ENCODE results near the gene ST3GAL3. TPM values are rescaled to one million over a fixed set of nuclear protein-coding genes. Genes with fewer than 3 reads are reported as not detected.

ST3GAL3 gene
- total RNA-seq, 1 experiment from 2014 or later = 26.8 TPM

GRCh38 chr1:43673261-43673660, 34.1 kb upstream of the ST3GAL3 start:
- Histone ChIP-seq H3K4me1 (ENCODE audit: insufficient read depth, low read length, poor library complexity, severe bottlenecking) (no peaks in the 10 kb centered on the region), H3K27ac (ENCODE audit: low read depth, low read length, poor library complexity, severe bottlenecking) (no peak overlapping the region), H3K9me3 (ENCODE audit: low read depth, low read length, poor library complexity, severe bottlenecking) (no peaks in the 10 kb centered on the region), H3K4me3 (ENCODE audit: low read depth, low read length, poor library complexity, severe bottlenecking) (no peak overlapping the region), H3K27me3 (replicated peaks; ENCODE audit: insufficient read depth, low read depth, low read length, poor library complexity) (no peaks in the 10 kb centered on the region), H3K36me3 (ENCODE audit: insufficient read depth, low read length, poor library complexity, severe bottlenecking) (peaks cover 76% of the 10 kb centered on the region)
- BruUV-seq (replicated peaks) = no TSS peak
- CTCF ChIA-PET = no interaction called here
- intact Hi-C loops (cut with micrococcal nuclease; ENCODE audit: unreplicated experiment) = no loop called here
- TF ChIP-seq CTCF (conservative IDR thresholded peaks at IDR 0.05; ENCODE audit: low read depth, low read length) = no peak
- TF ChIP-seq EZH2 (IDR thresholded peaks at IDR 0.05; ENCODE audit: borderline replicate concordance, low read depth, low read length, poor library complexity, severe bottlenecking) = no peak
- POLR2A ChIA-PET (ENCODE audit: low non-redundant PET) = no interaction called here
- no peak for DNase-seq (ENCODE audit: low spot score)

- TF ChIP-seq CTCF (conservative IDR thresholded peaks at IDR 0.05; ENCODE audit: low read depth, low read length) (no peak), EZH2 (IDR thresholded peaks at IDR 0.05; ENCODE audit: borderline replicate concordance, low read depth, low read length, poor library complexity, severe bottlenecking) (no peak)
- BruUV-seq (replicated peaks) = no TSS peak
- H3K4me1 ChIP-seq (ENCODE audit: insufficient read depth, low read length, poor library complexity, severe bottlenecking) = no peaks in the 10 kb centered on the region
- no peak overlapping the region for H3K27ac ChIP-seq (ENCODE audit: low read depth, low read length, poor library complexity, severe bottlenecking)
- H3K9me3 ChIP-seq (ENCODE audit: low read depth, low read length, poor library complexity, severe bottlenecking) = no peaks in the 10 kb centered on the region
- ChIA-PET CTCF (no interaction called here), POLR2A (ENCODE audit: low non-redundant PET) (no interaction called here)
- peaks cover 55% of the 10 kb centered on the region for H3K36me3 ChIP-seq (ENCODE audit: insufficient read depth, low read length, poor library complexity, severe bottlenecking)
- no peaks in the 10 kb centered on the region for H3K27me3 ChIP-seq (replicated peaks; ENCODE audit: insufficient read depth, low read depth, low read length, poor library complexity)
- no peak for DNase-seq (ENCODE audit: low spot score)
- no peak overlapping the region for H3K4me3 ChIP-seq (ENCODE audit: low read depth, low read length, poor library complexity, severe bottlenecking)
- intact Hi-C loops (cut with micrococcal nuclease; ENCODE audit: unreplicated experiment) = no loop called here
Observed at GRCh38 chr1:43678940-43679339, 28.4 kb upstream of the ST3GAL3 start.

- Histone ChIP-seq H3K27me3 (replicated peaks; ENCODE audit: insufficient read depth, low read depth, low read length, poor library complexity) (no peaks in the 10 kb centered on the region), H3K9me3 (ENCODE audit: low read depth, low read length, poor library complexity, severe bottlenecking) (no peaks in the 10 kb centered on the region), H3K27ac (ENCODE audit: low read depth, low read length, poor library complexity, severe bottlenecking) (no peak overlapping the region), H3K36me3 (ENCODE audit: insufficient read depth, low read length, poor library complexity, severe bottlenecking) (peaks cover 72% of the 10 kb centered on the region), H3K4me3 (ENCODE audit: low read depth, low read length, poor library complexity, severe bottlenecking) (no peak overlapping the region), H3K4me1 (ENCODE audit: insufficient read depth, low read length, poor library complexity, severe bottlenecking) (no peaks in the 10 kb centered on the region)
- ChIA-PET POLR2A (ENCODE audit: low non-redundant PET) (no interaction called here), CTCF (no interaction called here)
- intact Hi-C loops (cut with micrococcal nuclease; ENCODE audit: unreplicated experiment) = no loop called here
- TF ChIP-seq CTCF (conservative IDR thresholded peaks at IDR 0.05; ENCODE audit: low read depth, low read length) (no peak), EZH2 (IDR thresholded peaks at IDR 0.05; ENCODE audit: borderline replicate concordance, low read depth, low read length, poor library complexity, severe bottlenecking) (no peak)
- no TSS peak for BruUV-seq (replicated peaks)
- no peak for DNase-seq (ENCODE audit: low spot score)
Observed at GRCh38 chr1:43683560-43683959, 23.8 kb upstream of the ST3GAL3 start.

All from A673 (cell line).